Measurements from ENCODE around the gene ANKRD36B. TPM values are rescaled to one million over a fixed set of nuclear protein-coding genes. Genes with fewer than 3 reads are reported as not detected.

The ANKRD36B gene
- polyA plus RNA-seq, 1 donor from 2014 or later = 13.9 TPM

Other genes starting within 250 kb of the ANKRD36B start
- 373 TPM for gene COX5B, start 56.2 kb upstream of the ANKRD36B start, polyA plus RNA-seq
- gene ACTR1B, start 74.2 kb upstream of the ANKRD36B start, polyA plus RNA-seq = 11.3 TPM
- 1.4 TPM for gene C2orf92, start 79.8 kb upstream of the ANKRD36B start, polyA plus RNA-seq
- 4.6 TPM for gene ZAP70, start 123.7 kb upstream of the ANKRD36B start, polyA plus RNA-seq

Measured in IgD-negative memory B cell (primary cell).